ENCODE results near the gene SUSD6. TPM values are rescaled to one million over a fixed set of nuclear protein-coding genes. Genes with fewer than 3 reads are reported as not detected.
"Not testable (repeated sequence)": the region's sequence is repeated elsewhere in the genome, so short reads cannot be mapped to it uniquely, and the experiment has no call there.

Gene SUSD6
- total RNA-seq, 2 donors from 2014 or later = 41.1 to 52.3 TPM

DNA sequence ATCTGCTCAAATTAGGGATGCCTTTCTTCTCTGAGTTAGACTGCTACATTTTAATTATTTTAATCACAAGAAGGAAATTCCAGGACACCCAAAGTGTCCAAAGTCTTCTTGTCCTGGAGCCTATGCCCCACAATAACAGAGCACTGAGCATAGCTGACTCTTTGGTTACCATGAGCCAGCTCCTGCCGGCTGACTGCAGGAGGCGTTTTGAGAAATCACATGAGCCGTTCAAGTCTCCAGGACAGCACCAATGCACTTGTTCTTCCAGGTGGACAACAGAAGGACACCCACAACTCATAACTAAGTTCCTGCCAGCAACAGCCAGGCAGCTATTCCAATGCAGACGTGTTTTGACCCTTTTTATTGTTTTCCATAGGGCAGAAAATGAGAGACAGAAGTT, 109.5 kb downstream of the SUSD6 start:
- H3K4me3 ChIP-seq = no peak overlapping the region
- no peaks in the 10 kb centered on the region for H3K9me3 ChIP-seq
- H3K27ac ChIP-seq = no peak overlapping the region
- no peak for DNase-seq (ENCODE audit: low spot score)
- 72% methylated on average over 4 of the region's 4 CpGs for WGBS
- intact Hi-C loops (cut with DNase I) = no loop called here
- H3K4me1 ChIP-seq (replicated peaks) = peaks cover 3% of the 10 kb centered on the region
- no peaks in the 10 kb centered on the region for H3K36me3 ChIP-seq
- H3K27me3 ChIP-seq (replicated peaks; ENCODE audit: insufficient read depth) = no peaks in the 10 kb centered on the region
- TF ChIP-seq POLR2A (IDR thresholded peaks at IDR 0.05) = no peak
- TF ChIP-seq POLR2AphosphoS5 (IDR thresholded peaks at IDR 0.05) = no peak
- TF ChIP-seq, protein P1, sequence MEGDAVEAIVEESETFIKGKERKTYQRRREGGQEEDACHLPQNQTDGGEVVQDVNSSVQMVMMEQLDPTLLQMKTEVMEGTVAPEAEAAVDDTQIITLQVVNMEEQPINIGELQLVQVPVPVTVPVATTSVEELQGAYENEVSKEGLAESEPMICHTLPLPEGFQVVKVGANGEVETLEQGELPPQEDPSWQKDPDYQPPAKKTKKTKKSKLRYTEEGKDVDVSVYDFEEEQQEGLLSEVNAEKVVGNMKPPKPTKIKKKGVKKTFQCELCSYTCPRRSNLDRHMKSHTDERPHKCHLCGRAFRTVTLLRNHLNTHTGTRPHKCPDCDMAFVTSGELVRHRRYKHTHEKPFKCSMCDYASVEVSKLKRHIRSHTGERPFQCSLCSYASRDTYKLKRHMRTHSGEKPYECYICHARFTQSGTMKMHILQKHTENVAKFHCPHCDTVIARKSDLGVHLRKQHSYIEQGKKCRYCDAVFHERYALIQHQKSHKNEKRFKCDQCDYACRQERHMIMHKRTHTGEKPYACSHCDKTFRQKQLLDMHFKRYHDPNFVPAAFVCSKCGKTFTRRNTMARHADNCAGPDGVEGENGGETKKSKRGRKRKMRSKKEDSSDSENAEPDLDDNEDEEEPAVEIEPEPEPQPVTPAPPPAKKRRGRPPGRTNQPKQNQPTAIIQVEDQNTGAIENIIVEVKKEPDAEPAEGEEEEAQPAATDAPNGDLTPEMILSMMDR (IDR thresholded peaks at IDR 0.05) = no peak

DNA sequence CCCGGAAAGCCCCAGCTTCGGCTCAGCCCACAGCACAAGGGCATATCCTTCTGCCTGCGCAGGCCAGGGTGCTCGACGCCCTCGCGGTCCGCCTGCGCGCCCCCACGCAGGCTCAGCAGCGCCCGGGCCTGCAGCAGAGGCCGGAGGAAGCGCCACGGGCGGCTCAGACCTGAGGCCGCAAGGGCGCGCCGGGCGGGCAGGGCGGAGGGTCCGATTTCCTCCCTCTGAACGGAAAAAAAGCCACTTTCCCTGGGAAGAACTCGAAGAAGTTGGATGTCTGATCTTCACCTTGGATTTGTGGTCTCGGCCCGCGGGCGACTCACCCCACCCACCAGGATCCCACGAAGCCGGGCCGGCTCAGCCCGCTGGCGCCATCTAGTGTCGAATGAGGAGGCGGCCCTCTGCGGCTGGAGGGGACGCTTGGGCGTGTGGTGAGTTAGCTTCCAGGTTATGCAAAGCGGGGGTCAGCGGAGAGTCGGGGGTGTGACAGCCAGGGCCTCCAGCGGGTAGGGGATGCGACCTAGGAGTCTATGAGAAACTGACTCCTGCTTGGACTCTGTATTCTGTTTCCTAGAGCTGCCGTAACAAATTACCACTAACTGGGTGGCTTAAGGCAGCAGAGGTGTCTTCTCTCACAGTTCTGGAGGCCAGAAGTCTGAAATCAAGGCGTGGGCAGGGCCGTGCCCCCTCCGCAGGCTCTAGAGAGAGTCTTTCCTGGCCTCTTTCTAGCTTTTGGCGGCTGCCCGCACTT, 115.5 kb downstream of the SUSD6 start:
- H3K36me3 ChIP-seq = no peaks in the 10 kb centered on the region
- no peaks in the 10 kb centered on the region for H3K9me3 ChIP-seq
- peak overlapping the region; percentile 20 to 34 for H3K4me3 ChIP-seq
- DNase-seq (ENCODE audit: low spot score) = peak; percentile 63
- H3K27me3 ChIP-seq (replicated peaks; ENCODE audit: insufficient read depth) = no peaks in the 10 kb centered on the region
- peak overlapping the region; percentile 20 to 53 for H3K27ac ChIP-seq
- TF ChIP-seq POLR2A (IDR thresholded peaks at IDR 0.05) (no peak), POLR2AphosphoS5 (IDR thresholded peaks at IDR 0.05) (peak; percentile 60)
- TF ChIP-seq, protein P1 (IDR thresholded peaks at IDR 0.05) = peak; percentile 95 to 97 (median 96)
- 6% methylated on average over 37 of the region's 51 CpGs for WGBS
- intact Hi-C loops (cut with DNase I) = loop anchor here (2.0 to 5.0 kb wide), 2 partner anchors 125 to 142 kb away; no protein-coding TSS in a partner anchor
- no peaks in the 10 kb centered on the region for H3K4me1 ChIP-seq (replicated peaks)

DNA sequence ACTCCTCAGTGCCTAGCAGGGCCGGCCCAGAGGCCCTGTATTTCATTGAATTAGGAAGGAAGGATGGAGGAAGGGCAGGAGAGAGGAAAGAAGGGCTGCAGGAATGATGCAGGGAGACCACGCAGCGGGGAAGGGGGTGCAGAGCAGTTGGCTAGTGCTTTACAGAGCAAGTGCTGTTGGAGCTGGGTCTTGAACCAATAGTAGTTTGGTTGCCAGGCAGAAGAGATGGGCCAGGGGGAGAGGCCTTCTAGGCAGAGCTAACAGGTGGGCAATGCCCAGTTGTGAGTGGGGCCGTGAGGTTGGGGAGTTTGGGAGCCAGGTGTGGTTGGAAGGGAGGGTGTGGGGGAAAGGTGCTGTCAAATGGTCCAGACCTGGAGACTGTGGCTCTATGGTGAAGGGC, 116.5 kb downstream of the SUSD6 start:
- intact Hi-C loops (cut with DNase I) = loop anchor here (2.0 to 5.0 kb wide), 2 partner anchors 126 to 143 kb away; no protein-coding TSS in a partner anchor
- WGBS = 87% methylated on average over 4 of the region's 4 CpGs
- no peak for DNase-seq (ENCODE audit: low spot score)
- no peaks in the 10 kb centered on the region for H3K27me3 ChIP-seq (replicated peaks; ENCODE audit: insufficient read depth)
- no peaks in the 10 kb centered on the region for H3K9me3 ChIP-seq
- no peaks in the 10 kb centered on the region for H3K4me1 ChIP-seq (replicated peaks)
- H3K4me3 ChIP-seq = no peak overlapping the region
- no peak overlapping the region for H3K27ac ChIP-seq
- TF ChIP-seq POLR2A (IDR thresholded peaks at IDR 0.05) (no peak), POLR2AphosphoS5 (IDR thresholded peaks at IDR 0.05) (no peak)
- TF ChIP-seq, protein P1 (IDR thresholded peaks at IDR 0.05) = no peak
- H3K36me3 ChIP-seq = no peaks in the 10 kb centered on the region

DNA sequence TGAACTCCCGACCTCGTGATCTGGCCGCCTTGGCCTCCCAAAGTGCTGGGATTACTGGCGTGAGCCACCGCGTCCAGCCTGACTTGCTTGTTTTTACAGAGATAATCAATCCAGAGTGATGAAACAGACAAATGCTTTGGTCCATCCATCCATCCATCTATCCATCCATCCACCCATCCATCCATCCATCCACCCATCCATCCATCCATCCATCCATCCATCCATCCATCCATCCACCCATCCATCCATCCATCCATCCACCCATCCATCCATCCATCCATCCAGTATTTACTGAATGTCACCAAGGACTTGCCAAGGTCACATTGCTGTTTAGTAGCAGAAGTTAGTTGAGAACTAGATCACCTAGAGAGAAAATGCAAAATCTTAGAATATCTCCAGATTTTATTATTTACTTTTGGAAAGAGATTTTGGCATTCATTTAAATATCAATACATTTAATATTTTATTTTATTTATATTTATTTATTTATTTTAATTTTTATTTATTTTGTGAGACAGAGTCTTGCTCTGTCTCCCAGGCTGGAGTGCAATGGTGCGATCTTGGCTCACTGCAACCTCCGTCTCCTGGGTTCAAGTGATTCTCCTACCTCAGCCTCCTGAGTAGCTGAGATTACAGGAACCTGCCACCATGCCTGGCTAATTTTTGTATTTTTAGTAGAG, 120.7 kb downstream of the SUSD6 start:
- 99% methylated on average over 8 of the region's 8 CpGs for WGBS
- H3K4me1 ChIP-seq (replicated peaks); H3K27me3 ChIP-seq (replicated peaks; ENCODE audit: insufficient read depth); DNase-seq (ENCODE audit: low spot score); H3K36me3 ChIP-seq; H3K9me3 ChIP-seq; H3K27ac ChIP-seq; intact Hi-C loops (cut with DNase I); H3K4me3 ChIP-seq: not testable (repeated sequence)

DNA sequence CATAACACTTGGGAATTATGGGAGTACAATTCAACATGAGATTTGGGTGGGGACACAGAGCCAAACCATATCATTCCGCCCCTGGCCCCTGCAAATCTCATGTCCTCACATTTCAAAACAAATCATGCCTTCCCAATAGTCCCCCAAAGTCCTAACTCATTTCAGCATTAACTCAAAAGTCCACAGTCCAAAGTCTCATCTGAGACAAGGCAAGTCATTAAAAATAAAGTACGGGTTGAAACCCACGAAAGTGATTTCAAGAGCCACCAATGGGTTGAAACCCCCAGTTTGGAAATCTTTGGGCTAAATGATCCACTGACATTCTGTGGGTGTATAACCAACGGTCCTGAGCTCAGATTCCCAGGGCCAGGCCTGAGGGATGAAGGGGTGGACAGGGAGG, 125.0 kb downstream of the SUSD6 start:
- WGBS = 85% methylated on average over 4 of the region's 4 CpGs
- H3K4me1 ChIP-seq (replicated peaks); H3K27me3 ChIP-seq (replicated peaks; ENCODE audit: insufficient read depth); H3K9me3 ChIP-seq; H3K27ac ChIP-seq; H3K4me3 ChIP-seq; DNase-seq (ENCODE audit: low spot score); intact Hi-C loops (cut with DNase I); H3K36me3 ChIP-seq: not testable (repeated sequence)

Measured in prostate gland (tissue), 2 donors.